NCI-H2029 treated with DMSO at 0.1 percent for 48 hours (cell line): Measurements from ENCODE around the gene MRPS12.
"Not testable (repeated sequence)": the region's sequence is repeated elsewhere in the genome, so short reads cannot be mapped to it uniquely, and the experiment has no call there.

ENCODE experiments used
- DNase-seq: peaks from one replicate; lab custom pipeline; 2025; lab: John Stamatoyannopoulos, UW

The MRPS12 gene

DNA sequence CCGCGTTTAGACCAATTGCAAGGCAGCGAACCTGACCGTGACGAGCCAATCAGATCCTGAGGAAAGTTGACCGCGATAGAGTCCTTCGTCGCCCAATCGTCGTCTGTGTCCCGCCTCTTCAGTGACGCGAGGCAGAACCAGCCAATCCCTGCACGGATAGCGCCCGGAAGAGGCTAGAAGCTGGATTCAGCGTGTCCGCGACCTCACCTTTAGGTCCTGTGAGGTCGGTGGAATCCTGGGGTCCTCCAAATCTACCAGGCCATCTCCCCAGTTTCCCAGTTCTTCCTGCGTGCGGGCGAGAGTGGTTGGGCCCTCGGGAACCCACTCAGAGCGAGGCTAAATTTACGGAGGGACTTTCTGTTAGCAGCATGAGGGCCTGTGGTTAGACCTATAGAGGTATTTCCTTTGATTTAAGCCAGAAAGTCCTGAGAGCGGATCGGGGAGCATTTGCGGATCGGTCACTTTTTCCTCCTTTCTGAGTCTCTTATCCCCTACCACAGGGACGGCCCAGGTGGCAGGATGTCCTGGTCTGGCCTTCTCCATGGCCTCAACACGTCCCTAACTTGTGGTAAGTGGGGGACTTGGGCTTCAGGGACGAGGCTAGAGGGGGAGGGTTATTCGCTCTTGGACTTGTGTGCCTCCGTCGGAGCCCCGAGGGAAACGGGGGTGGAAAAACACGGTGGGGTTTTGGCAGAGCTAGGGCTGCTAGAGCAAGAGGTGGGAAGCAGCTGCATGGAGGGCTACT lies at the start of gene MRPS12:
Gene MRPS12, plus strand, starts transcription at position 169 of the 745 bp plus-strand sequence. Its CDS starts 351 bp downstream, at position 520.
- DNase-seq: peak; percentile 95

DNA sequence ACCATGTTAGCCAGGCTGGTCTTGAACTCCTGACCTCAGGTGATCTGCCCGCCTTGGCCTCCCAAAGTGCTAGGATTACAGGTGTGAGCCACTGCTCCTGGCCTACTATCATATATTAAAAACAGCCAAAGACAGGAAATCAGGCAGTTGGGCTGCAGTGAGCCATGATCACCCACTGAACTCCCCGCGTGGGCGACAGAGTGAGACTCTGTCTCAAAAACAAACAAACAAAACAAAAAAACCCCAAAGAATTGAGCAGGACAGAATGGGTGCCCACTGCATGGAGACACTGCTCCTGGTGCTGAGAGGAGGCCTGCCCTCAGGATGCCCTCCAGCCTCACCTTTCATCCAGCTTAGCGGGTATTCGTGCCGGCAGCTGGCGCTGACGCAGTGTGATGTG lies 47.5 kb upstream of the MRPS12 start:
- DNase-seq: no peak

DNA sequence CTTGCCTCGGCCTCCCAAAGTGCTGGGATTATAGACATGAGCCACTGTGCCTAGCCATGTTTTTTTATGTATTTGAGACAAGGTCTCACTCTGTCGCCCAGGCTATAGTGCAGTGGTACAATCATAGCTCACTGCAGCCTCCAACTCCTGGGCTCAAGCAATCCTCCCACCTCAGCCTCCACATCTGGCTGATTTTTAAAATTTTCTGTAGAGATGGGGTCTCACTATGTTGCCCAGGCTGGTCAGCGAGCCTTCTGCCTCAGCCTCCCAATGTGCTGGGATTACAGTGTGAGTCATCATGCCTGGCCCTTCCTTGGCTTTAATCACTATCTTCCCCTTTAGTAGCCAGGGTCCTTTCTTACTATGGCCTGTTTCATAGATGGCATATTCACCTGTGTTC lies 46.1 kb upstream of the MRPS12 start:
- not testable (repeated sequence) for DNase-seq

DNA sequence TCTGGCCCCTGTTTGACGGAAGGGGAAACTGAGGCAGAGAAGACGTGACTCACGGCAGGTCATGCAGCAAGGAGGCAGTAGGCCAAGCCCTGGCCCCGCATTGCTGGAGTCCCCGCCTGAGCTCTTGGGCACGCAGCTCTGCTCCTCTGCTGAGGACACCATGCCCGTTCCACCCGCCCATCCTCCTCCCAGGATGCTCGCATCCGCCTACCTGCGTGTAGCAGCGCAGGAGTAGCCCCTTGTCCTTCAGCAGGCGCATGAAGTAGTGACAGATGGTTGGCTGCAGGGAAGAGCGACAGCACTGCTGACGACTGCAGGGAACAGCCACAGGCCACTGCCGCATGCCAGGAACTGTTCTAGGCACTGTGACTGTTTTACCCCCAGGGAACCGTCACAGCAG lies 41.9 kb upstream of the MRPS12 start:
- no peak for DNase-seq

DNA sequence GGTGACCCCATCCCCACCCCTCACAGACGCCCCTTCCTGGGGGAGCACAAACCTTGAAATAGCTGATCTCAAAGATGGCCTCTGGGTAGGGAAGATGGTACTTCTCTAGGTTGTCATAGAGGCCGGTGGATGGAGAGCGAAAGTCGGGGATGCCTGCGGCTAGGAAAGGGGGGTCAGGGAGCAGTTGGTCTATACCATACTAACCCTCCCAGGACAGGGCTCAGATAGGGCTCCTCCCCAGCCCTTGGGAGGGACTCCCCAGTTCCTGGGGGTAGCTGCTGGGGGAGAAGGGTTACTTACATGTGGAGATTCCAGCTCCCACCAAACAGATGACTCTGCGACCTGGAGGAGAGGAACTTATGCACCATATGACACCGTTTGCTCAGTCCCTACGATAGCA lies 40.9 kb upstream of the MRPS12 start:
- no peak for DNase-seq

DNA sequence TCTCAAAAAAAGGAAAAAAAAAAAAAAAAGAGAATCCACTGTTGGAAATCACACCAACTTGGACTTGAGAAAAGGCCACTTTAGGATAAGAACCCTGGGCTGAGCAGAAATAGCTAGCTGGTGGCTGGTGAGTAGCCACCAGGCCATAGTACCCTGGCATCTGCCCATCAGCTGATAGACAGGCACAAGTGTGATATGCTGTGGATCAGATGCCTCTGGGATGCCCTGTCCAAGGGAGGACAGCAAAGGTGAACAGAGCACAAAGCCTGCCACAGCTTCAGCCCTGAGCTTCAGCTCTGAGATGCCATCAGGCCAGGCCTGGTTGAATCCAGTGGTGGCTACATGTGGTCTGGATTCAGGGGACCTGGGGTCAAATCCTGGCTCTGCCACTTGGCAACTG lies 40.1 kb upstream of the MRPS12 start:
- DNase-seq: no peak

DNA sequence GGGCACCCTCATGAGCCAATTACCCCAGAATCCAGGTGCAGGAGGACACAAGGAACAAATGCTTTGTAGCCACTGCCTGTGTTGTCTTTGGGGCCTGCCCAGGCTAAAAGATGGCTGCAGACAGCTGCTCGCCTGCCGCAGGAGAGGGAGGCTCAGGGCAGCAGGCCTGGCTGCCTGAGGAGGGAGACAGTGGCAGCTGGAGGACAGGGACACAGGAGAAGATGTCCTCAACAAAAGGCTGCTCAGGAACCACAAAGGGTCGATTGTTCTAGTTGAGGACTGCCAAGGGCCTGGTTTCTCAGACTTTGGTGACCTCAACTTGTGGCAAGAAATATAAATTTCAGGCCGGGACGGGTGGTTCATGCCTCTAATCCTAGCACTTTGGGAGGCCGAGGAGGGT lies 39.0 kb upstream of the MRPS12 start:
- no peak for DNase-seq

DNA sequence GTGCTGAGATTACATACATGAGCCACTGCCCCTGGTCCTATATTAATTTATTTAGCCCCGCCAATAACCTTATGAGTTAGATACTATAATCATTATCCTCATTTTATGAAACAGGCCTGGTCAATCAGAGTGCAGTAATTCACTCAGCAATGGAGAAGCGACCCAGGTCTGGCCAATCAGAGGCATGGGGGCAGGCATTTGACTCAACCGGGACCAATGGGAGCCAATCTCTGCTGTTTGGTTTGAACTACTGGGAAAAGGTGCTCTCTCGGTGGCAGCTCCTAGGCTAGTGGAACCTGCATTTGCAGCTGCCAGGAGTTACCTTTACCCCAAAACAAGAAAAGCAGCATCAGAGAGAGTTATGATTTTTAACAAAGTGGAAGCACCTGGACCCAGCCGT lies 37.9 kb upstream of the MRPS12 start:
- DNase-seq: peak; percentile 28

DNA sequence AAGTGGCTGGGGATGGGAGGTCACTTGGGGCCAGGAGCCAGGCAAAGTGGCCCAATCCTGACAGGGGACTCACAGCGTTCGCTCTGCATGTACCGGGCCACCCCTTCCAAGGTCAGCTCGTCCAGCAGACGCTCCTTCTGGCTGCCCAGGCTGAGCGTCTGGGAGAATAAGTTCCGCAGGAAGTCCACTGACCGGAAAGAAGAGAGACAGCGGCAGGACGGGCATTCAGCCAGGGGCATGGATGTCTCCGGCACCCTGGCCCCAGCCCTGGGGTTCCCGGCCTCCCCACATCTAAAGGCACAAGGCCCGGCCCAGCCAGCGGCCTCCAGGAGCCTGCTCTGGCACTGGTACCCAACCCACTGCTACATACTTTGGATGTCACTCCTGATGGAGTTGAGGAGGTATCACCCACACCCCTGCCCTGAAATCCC lies 37.4 kb upstream of the MRPS12 start:
- DNase-seq: no peak

DNA sequence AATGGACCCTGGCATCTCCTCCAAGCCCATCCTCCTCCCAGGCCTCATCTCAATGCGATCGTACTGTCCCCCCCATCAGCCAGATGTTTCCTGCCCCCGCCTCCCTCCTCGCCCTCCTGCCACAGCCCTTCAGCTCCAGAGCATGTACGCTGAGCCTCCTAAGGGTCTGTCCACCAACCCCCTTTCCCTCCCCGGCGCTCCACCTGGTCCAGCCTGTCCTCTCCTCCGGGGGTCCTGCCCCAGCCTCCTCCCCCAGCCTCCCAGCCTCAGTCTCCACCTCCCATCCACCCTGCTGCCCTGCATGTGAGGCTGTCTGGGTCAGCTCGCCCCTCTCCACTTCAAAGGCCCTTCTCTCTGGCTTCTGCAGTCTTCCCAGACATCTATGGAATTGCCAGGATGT lies 35.8 kb upstream of the MRPS12 start:
- no peak for DNase-seq

DNA sequence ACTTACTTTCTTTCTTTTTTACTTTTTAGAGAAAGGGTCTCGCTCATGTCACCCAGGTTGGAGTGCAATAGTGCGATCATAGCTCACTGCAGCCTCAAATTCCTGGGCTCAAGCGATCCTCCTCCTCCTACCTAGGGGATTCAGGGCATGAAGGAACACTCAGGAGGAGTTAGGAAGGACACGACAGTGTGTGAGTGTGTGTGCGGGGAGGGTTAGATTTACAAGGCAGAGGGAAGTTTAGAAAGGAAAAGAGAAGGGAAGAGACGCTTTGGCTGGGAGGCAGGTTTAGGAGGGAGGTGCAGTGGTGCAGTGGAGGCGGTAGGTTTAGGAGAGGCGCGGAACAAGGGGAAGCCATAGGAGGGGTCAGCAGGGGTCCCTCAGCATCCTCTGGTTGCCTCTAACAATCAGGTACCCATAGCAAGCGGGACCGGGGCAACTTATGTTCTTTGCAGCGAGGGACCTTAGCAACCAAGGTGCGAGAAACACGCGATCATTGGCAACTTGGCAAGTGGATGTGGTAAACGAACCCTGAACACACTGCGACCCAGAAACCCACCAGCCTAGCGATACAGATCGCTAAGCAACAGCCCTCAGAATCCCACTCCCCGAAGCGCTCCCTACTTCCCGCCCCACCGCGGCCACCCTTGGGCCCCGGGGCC lies 31.8 kb upstream of the MRPS12 start:
- DNase-seq: no peak

DNA sequence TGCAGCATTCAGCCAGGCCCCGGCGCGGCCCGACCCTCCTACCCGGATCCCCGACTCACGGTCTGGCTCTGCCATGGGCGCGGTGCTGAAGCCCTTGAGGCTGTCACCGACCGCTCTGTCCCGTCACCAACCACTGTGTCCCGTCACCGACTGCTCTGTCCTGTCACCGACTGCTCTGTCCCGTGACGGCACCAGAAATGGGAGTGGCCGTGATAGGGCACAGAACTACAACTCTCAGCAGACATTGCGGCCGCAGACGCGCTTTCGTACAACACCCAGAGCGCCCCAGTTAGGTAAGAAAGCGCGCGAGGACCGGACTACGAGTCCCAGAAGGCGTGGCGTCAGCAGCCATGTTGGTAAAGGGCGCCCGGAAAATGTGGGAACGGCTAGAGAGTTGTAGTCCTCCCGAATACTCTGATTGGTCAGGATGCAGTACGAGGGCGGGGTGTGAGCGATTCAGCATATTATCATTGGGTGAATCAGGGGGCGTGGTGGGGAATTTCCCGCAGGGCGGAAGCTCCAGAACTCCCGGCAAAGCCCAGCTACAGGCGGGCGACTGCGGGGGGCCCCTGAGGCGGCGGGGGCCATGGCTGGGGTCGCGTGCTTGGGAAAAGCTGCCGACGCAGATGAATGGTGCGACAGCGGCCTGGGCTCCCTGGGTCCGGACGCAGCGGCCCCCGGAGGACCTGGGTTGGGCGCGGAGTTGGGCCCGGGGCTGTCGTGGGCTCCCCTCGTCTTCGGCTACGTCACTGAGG lies 31.1 kb upstream of the MRPS12 start, which contains the start of the genes NFKBIB and SIRT2:
Gene NFKBIB, plus strand, starts transcription at position 523 of the 755 bp plus-strand sequence. Its CDS starts 64 bp downstream, at position 587.
Gene SIRT2, minus strand, starts transcription at position 172 of the 755 bp plus-strand sequence. Its CDS starts 97 bp downstream, at position 75.
- DNase-seq: peak; percentile 96

DNA sequence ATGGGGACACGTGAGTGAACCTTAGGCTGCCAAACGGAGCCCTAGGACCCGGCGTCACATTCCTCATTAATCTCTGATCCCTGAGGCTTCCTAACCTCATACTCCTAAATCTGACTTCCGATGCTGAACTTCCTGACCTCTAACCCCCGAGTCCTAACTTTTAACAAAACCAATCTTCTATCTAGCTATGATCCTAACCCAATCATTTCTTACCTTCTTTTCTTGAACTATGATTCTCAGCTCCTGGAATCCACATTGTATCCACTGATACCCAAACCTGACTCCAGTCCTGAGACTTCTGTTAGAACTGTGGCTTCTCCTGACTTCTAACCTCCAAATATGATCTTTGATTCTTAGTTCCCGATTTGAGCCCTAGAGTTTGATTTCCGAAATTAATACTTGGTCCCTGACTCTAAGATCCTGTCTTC lies 30.5 kb upstream of the MRPS12 start:
- DNase-seq: no peak

DNA sequence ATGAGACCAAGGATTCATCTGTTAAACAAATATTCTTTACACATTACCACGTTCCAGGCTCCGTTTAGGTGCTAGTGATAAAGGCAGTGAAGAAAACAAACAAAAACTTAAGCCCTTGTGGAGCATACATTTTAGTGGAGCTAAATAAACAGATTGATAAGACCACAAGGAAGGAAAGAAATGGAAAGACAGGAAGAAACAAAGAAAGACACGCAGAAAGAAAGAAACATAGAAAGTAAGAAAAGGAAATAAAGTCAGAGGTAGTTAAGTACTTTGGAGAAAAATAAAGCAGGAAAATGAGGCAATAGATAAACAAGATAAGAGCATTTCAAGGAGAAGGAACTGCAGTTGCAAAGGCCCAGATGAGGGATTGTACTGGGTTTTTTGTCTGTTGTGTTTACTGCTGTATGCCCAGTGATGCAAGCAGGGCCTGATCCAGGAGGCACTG lies 30.0 kb upstream of the MRPS12 start:
- DNase-seq: no peak

DNA sequence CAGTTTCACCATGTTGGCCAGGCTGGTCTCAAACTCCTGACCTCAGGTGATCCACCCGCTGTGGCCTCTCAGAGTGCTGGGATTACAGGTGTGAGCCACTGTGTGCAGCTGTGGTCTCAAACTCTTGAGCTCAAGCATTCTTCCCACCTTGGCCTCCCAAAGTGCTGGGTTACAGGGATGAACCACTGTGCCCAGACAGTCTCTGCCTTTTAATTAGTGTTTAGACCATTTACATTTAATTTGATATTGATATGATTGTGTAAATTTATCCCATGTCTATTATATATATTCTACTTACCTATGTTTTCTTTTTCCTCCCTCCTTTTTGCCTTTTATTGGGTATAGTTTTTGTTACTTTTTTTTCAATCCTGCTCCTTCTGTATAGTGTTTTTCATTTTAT lies 29.1 kb upstream of the MRPS12 start:
- no peak for DNase-seq

DNA sequence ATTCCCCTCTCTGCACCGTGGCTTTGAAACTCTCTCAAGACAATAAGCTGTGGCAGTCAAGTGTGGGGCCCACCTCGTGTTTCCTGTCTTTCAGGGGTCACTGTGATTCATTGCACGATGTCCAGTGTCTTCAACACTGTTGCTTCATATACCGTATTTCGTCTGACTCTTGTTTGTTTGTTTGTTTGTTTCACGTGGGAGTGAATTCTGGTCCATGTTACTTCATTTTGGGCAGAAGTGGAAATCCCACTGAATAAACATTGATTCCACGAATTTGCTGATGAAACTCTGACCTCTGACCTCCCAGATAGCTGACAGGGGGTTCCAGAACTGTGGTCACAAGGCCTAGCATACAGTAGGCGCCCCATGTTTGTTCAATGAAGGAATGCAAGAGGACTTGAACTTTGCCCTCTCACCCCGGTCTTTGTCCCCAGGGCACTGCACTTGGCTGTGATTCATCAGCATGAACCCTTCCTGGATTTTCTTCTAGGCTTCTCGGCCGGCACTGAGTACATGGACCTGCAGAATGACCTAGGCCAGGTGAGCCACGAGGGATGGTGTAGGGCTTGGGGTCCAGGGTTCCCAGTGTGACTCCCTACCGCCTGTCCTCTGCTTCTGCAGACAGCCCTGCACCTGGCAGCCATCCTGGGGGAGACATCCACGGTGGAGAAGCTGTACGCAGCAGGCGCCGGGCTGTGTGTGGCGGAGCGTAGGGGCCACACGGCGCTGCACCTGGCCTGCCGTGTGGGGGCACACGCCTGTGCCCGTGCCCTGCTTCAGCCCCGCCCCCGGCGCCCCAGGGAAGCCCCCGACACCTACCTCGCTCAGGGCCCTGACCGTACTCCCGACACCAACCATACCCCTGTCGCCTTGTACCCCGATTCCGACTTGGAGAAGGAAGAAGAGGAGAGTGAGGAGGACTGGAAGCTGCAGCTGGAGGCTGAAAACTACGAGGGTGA lies 25.9 kb upstream of the MRPS12 start:
- DNase-seq: no peak

DNA sequence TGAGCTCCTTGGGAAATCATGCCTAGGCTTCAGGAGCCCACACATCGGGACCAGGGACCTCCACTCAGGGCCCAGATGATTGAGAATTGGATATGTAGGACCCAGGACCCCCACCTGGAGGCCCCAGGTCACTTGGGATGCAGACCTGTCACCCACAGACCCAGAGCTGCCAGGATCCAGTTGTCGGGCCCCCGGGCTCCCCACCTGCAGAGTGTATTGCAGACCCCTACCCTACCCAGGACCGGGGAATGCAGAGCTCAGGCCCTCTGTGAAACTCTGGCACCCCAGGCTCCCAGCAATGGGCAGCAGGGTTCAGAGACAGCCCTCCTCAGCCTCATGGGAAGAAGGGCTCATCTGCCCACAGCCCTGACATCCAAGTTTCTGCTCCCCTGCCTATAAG lies 25.1 kb upstream of the MRPS12 start:
- no peak for DNase-seq

DNA sequence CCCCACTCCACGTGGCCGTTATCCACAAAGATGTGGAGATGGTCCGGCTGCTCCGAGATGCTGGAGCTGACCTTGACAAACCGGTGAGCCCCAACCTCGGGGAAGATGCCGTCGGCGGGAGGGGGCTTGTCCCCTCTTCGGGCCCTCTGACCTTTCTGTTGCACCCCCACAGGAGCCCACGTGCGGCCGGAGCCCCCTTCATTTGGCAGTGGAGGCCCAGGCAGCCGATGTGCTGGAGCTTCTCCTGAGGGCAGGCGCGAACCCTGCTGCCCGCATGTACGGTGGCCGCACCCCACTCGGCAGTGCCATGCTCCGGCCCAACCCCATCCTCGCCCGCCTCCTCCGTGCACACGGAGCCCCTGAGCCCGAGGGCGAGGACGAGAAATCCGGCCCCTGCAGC lies 23.5 kb upstream of the MRPS12 start:
- DNase-seq: no peak

DNA sequence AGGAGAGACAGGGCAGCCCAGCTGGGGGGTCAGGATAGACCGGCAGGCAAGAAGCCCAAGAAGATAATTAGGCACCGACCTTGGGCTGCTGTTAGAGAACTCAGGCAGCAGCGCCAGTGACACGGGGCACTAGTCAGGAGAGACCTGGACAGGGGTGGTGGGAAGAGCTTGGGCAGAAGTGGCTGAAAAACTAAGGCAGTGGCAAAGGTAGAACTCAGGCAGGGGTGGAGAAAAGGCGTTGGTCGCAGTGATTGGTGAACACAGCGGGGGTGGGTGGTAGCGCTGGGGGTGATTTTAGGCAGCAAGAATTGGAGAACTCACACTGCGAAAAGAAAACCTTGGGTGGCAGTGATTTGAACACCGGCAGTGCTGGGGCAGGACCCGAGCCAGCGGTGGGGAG lies 23.1 kb upstream of the MRPS12 start:
- no peak for DNase-seq

DNA sequence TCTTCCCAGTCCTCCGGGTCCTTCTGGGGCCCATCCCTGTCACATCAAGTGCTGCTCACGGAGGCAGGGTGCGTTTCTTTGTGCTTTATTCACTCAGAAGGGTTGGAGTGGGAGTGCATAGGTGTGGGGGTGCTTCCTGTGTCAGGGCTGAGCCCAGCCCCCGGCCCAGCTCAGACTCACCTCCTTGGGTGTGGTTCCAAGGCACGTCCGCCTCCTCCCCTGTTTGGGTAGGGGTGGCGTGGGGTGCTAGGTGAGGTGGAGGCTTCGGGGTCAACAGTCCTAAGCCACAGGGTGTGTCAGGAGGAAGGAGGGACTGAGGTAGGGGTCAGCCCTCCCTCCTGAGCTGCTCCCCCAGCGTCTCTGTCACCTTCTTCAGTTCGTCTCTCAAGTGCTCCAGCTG lies 21.8 kb upstream of the MRPS12 start:
- DNase-seq: no peak

DNA sequence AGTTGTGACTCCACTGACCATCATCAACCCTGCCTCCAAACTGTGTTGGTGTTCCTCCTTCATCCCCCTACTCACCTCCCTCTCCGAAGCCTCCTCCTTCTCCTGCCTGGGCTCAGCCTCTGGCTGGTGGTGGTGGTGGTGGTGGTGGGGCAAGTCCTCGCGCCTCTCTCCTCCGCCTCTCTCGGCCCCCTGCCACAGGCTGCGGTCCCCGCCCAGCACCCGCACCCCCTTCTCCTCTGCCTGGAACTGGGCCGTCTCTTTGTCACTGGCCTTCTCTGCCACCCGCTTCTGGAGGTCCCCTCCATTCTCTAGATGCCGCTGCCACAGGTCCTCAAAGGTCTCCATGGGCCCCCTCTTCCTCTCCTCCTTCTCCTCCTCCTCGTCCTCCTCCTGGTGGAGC lies 20.3 kb upstream of the MRPS12 start:
- no peak for DNase-seq
